ENCODE measurements around the gene SMC6. TPM values are rescaled to one million over a fixed set of nuclear protein-coding genes. Genes with fewer than 3 reads are reported as not detected.

SMC6 gene
- total RNA-seq, 6 experiments from 2014 or later: 8.1 to 14.4 (median 10.2) TPM

GRCh38 chr2:17706845-17707244, 46.8 kb downstream of the SMC6 start:
- H3K27me3 ChIP-seq: no peaks in the 10 kb centered on the region
- TF ChIP-seq POLR2A (IDR thresholded peaks at IDR 0.05) (no peak), CTCF (IDR thresholded peaks at IDR 0.05) (no peak)
- H3K27ac ChIP-seq: no peak overlapping the region
- intact Hi-C loops (cut with DNase I): no loop called here
- peaks cover 0 to 27% (median 8%) of the 10 kb centered on the region in 4 donors for H3K36me3 ChIP-seq
- H3K4me1 ChIP-seq: no peaks in the 10 kb centered on the region
- no peaks in the 10 kb centered on the region for H3K9me3 ChIP-seq
- no peak for ATAC-seq
- WGBS (ENCODE audit: insufficient coverage, low coverage, low lambda C conversion rate, missing lambda C conversion rate): 77% methylated on average over 4 of the region's 4 CpGs
- DNase-seq: no peak
- no peak overlapping the region for H3K4me3 ChIP-seq

- no peak for ATAC-seq
- H3K36me3 ChIP-seq: peaks cover 0 to 17% (median 3%) of the 10 kb centered on the region in 4 donors
- 97% methylated on average over 7 of the region's 7 CpGs for WGBS (ENCODE audit: insufficient coverage, low coverage, low lambda C conversion rate, missing lambda C conversion rate)
Measured at GRCh38 chr2:17690776-17691175, 62.8 kb downstream of the SMC6 start.

GRCh38 chr2:17689010-17689409, 64.6 kb downstream of the SMC6 start:
- H3K4me3 ChIP-seq: no peak overlapping the region
- no peaks in the 10 kb centered on the region for H3K9me3 ChIP-seq
- peaks cover 0 to 9% (median 2%) of the 10 kb centered on the region in 4 donors for H3K4me1 ChIP-seq
- H3K36me3 ChIP-seq: peaks cover 0 to 3% (median 1%) of the 10 kb centered on the region in 4 donors
- intact Hi-C loops (cut with DNase I): no loop called here
- no peak overlapping the region for H3K27ac ChIP-seq
- no peak for ATAC-seq
- no peaks in the 10 kb centered on the region for H3K27me3 ChIP-seq
- TF ChIP-seq CTCF (IDR thresholded peaks at IDR 0.05): no peak
- TF ChIP-seq POLR2A (IDR thresholded peaks at IDR 0.05): no peak
- WGBS (ENCODE audit: insufficient coverage, low coverage, low lambda C conversion rate, missing lambda C conversion rate): 68% methylated on average over 6 of the region's 6 CpGs
- no peak for DNase-seq

More at GRCh38 chr2:17690776-17691175, 62.8 kb downstream of the SMC6 start:
- TF ChIP-seq CTCF (IDR thresholded peaks at IDR 0.05) (no peak), POLR2A (IDR thresholded peaks at IDR 0.05) (no peak)
- Histone ChIP-seq H3K27me3 (no peaks in the 10 kb centered on the region), H3K4me3 (no peak overlapping the region), H3K4me1 (peaks cover 0 to 9% (median 2%) of the 10 kb centered on the region in 4 donors), H3K9me3 (no peaks in the 10 kb centered on the region), H3K27ac (no peak overlapping the region)
- intact Hi-C loops (cut with DNase I): no loop called here
- no peak for DNase-seq

GRCh38 chr2:17688600-17688999, 65.0 kb downstream of the SMC6 start:
- ATAC-seq: peak in 3 of 4 donors; percentile 28 to 58 (median 39)
- Histone ChIP-seq H3K9me3 (no peaks in the 10 kb centered on the region), H3K4me3 (no peak overlapping the region), H3K27me3 (no peaks in the 10 kb centered on the region), H3K4me1 (peaks cover 0 to 9% (median 2%) of the 10 kb centered on the region in 4 donors), H3K36me3 (peaks cover 0 to 3% (median 1%) of the 10 kb centered on the region in 4 donors), H3K27ac (no peak overlapping the region)
- intact Hi-C loops (cut with DNase I): no loop called here
- 8% methylated on average over 1 of the region's 1 CpG for WGBS (ENCODE audit: insufficient coverage, low coverage, low lambda C conversion rate, missing lambda C conversion rate)
- no peak for TF ChIP-seq POLR2A (IDR thresholded peaks at IDR 0.05)
- no peak for TF ChIP-seq CTCF (IDR thresholded peaks at IDR 0.05)
- no peak for DNase-seq

GRCh38 chr2:17683981-17684380, 69.6 kb downstream of the SMC6 start:
- H3K4me1 ChIP-seq: peaks cover 0 to 9% (median 2%) of the 10 kb centered on the region in 4 donors
- WGBS (ENCODE audit: insufficient coverage, low coverage, low lambda C conversion rate, missing lambda C conversion rate): 93% methylated on average over 2 of the region's 2 CpGs
- no peaks in the 10 kb centered on the region for H3K9me3 ChIP-seq
- intact Hi-C loops (cut with DNase I): no loop called here
- H3K36me3 ChIP-seq: peaks cover 0 to 5% (median 0%) of the 10 kb centered on the region in 4 donors
- H3K4me3 ChIP-seq: no peak overlapping the region
- H3K27me3 ChIP-seq: no peaks in the 10 kb centered on the region
- H3K27ac ChIP-seq: no peak overlapping the region
- DNase-seq: no peak
- no peak for ATAC-seq
- TF ChIP-seq POLR2A (IDR thresholded peaks at IDR 0.05): no peak
- TF ChIP-seq CTCF (IDR thresholded peaks at IDR 0.05): no peak
